DOHH2 (cell line): ENCODE measurements around the gene PNPLA8.
"Not testable (repeated sequence)": the region's sequence is repeated elsewhere in the genome, so short reads cannot be mapped to it uniquely, and the experiment has no call there.

Experiments used
- H3F3A ChIP-seq: fragments of 200-600 bp; sonication (generic), shearing (Covaris generic); 2 replicates; pipeline ENCODE4 v1.6.0; 2016; ENCODE audit warnings: antibody characterized with exemption, mild to moderate bottlenecking; ENCODE audit not compliant: control insufficient read depth, insufficient read depth
- H3K27ac ChIP-seq: fragments of 200-600 bp; sonication (generic); 2 replicates; pipeline ENCODE4 v1.5.1; 2014; ENCODE audit warnings: low read depth, mild to moderate bottlenecking, low read length, moderate library complexity
- H3K27me3 ChIP-seq: fragments of 200-600 bp; sonication (generic); 2 replicates; pipeline ENCODE4 v1.6.1; 2014; ENCODE audit warnings: mild to moderate bottlenecking, low read length, mixed read lengths; ENCODE audit not compliant: control insufficient read depth
- H3K36me3 ChIP-seq: fragments of 200-600 bp; sonication (generic); 2 replicates; pipeline ENCODE4 v1.6.1; 2014; ENCODE audit warnings: mild to moderate bottlenecking, low read length, moderate library complexity, mixed read lengths; ENCODE audit not compliant: control insufficient read depth
- H3K4me1 ChIP-seq: fragments of 200-600 bp; sonication (generic); 2 replicates; pipeline ENCODE4 v1.6.1; 2014; ENCODE audit warnings: mild to moderate bottlenecking, low read length, mixed read lengths; ENCODE audit not compliant: control insufficient read depth
- H3K4me2 ChIP-seq: fragments of 200-600 bp; sonication (generic); 2 replicates; pipeline ENCODE4 v1.6.0; 2014; ENCODE audit warnings: mild to moderate bottlenecking, low read length, moderate library complexity
- H3K4me3 ChIP-seq: fragments of 200-600 bp; sonication (generic); 2 replicates; pipeline ENCODE4 v1.5.1; 2014; ENCODE audit warnings: mild to moderate bottlenecking, low read length, mixed read lengths
- H3K79me2 ChIP-seq: fragments of 200-600 bp; sonication (generic); 2 replicates; pipeline ENCODE4 v1.6.1; 2014; ENCODE audit warnings: mild to moderate bottlenecking, low read length, mixed read lengths; ENCODE audit not compliant: control insufficient read depth
- H3K9me2 ChIP-seq: fragments of 200-600 bp; sonication (generic); replicated peaks from 2 replicates; pipeline ENCODE4 v1.6.1; 2014; ENCODE audit warnings: mild to moderate bottlenecking, low read length, mixed read lengths; ENCODE audit not compliant: control insufficient read depth
- H3K9me3 ChIP-seq: fragments of 200-600 bp; sonication (generic); 2 replicates; pipeline ENCODE4 v1.6.1; 2014; ENCODE audit warnings: antibody characterized with exemption, low read length, mixed read lengths; ENCODE audit not compliant: control insufficient read depth, insufficient read depth
- H4K20me1 ChIP-seq: fragments of 200-600 bp; sonication (generic); 2 replicates; pipeline ENCODE4 v1.6.0; 2014; ENCODE audit warnings: low read depth, mild to moderate bottlenecking, antibody characterized with exemption, low read length, moderate library complexity; ENCODE audit not compliant: control insufficient read depth, insufficient read depth
- EZH2phosphoT487 ChIP-seq: fragments of 200-600 bp; sonication (generic); IDR thresholded peaks from 2 replicates; pipeline ENCODE4 v1.6.1; 2017; ENCODE audit warnings: borderline replicate concordance, mild to moderate bottlenecking, antibody characterized with exemption, low read length, moderate library complexity, mixed read lengths
- TF ChIP-seq, protein P1 (sequence below): fragments of 200-600 bp; sonication (generic); IDR thresholded peaks from one replicate; pipeline ENCODE4 v1.5.1; 2014; ENCODE audit warnings: antibody characterized with exemption, mild to moderate bottlenecking, low read depth, low read length; ENCODE audit not compliant: poor library complexity, severe bottlenecking

The PNPLA8 gene

GRCh38 chr7:108557191-108557590, 31.3 kb upstream of the PNPLA8 start:
- Histone ChIP-seq H3F3A (no peaks in the 10 kb centered on the region), H3K27ac (no peak overlapping the region), H3K27me3 (no peaks in the 10 kb centered on the region)

GRCh38 chr7:108556665-108557064, 30.7 kb upstream of the PNPLA8 start:
- not testable (repeated sequence) for H3K27me3 ChIP-seq, H3K4me2 ChIP-seq, H3F3A ChIP-seq, H3K79me2 ChIP-seq, H3K4me1 ChIP-seq, H3K36me3 ChIP-seq, H3K27ac ChIP-seq, H4K20me1 ChIP-seq, H3K4me3 ChIP-seq, H3K9me2 ChIP-seq
- H3K9me3 ChIP-seq: peaks cover 22% of the 10 kb centered on the region

More at GRCh38 chr7:108557191-108557590, 31.3 kb upstream of the PNPLA8 start:
- Histone ChIP-seq H4K20me1 (no peaks in the 10 kb centered on the region), H3K36me3 (peaks cover 7% of the 10 kb centered on the region), H3K79me2 (no peaks in the 10 kb centered on the region), H3K4me2 (no peak overlapping the region), H3K9me3 (peaks cover 22% of the 10 kb centered on the region), H3K9me2 (no peaks in the 10 kb centered on the region), H3K4me1 (peaks cover 3% of the 10 kb centered on the region), H3K4me3 (no peak overlapping the region)
- TF ChIP-seq, protein P1, sequence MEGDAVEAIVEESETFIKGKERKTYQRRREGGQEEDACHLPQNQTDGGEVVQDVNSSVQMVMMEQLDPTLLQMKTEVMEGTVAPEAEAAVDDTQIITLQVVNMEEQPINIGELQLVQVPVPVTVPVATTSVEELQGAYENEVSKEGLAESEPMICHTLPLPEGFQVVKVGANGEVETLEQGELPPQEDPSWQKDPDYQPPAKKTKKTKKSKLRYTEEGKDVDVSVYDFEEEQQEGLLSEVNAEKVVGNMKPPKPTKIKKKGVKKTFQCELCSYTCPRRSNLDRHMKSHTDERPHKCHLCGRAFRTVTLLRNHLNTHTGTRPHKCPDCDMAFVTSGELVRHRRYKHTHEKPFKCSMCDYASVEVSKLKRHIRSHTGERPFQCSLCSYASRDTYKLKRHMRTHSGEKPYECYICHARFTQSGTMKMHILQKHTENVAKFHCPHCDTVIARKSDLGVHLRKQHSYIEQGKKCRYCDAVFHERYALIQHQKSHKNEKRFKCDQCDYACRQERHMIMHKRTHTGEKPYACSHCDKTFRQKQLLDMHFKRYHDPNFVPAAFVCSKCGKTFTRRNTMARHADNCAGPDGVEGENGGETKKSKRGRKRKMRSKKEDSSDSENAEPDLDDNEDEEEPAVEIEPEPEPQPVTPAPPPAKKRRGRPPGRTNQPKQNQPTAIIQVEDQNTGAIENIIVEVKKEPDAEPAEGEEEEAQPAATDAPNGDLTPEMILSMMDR: no peak
- TF ChIP-seq EZH2phosphoT487: no peak

GRCh38 chr7:108548141-108548896, 22.4 kb upstream of the PNPLA8 start:
- H3K27me3 ChIP-seq, H3F3A ChIP-seq, H3K4me2 ChIP-seq, H3K9me2 ChIP-seq, H3K9me3 ChIP-seq, H3K79me2 ChIP-seq, H3K27ac ChIP-seq, H3K4me3 ChIP-seq, H3K36me3 ChIP-seq, H4K20me1 ChIP-seq, H3K4me1 ChIP-seq: not testable (repeated sequence)

GRCh38 chr7:108541478-108541877, 15.5 kb upstream of the PNPLA8 start:
- H4K20me1 ChIP-seq: no peaks in the 10 kb centered on the region
- H3F3A ChIP-seq: no peaks in the 10 kb centered on the region
- no peaks in the 10 kb centered on the region for H3K4me1 ChIP-seq
- no peaks in the 10 kb centered on the region for H3K27me3 ChIP-seq
- H3K27ac ChIP-seq: no peak overlapping the region
- no peaks in the 10 kb centered on the region for H3K9me3 ChIP-seq
- TF ChIP-seq, protein P1: no peak
- no peak for TF ChIP-seq EZH2phosphoT487
- H3K36me3 ChIP-seq: no peaks in the 10 kb centered on the region
- H3K9me2 ChIP-seq: no peaks in the 10 kb centered on the region
- no peaks in the 10 kb centered on the region for H3K79me2 ChIP-seq
- no peak overlapping the region for H3K4me2 ChIP-seq
- no peak overlapping the region for H3K4me3 ChIP-seq

DNA sequence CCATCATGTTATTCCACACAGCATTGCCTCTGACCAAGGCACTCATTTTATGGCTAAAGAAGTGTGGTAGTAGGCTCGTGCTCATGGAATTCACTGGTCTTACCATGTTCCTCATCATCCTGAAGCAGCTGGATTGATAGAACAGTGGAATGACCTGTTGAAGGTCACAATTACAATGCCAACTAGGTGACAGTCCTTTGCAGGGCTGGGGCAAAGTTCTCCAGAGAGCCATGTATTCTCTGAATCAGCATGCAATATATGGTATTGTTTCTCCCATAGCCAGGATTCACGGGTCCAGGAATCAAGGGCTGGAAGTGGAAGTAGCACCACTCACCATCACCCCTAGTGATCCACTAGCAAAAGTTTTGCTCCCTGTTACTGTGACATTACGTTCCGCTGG, 12.8 kb upstream of the PNPLA8 start:
- not testable (repeated sequence) for H3F3A ChIP-seq, H3K27ac ChIP-seq, H3K27me3 ChIP-seq, H3K4me3 ChIP-seq, H3K9me2 ChIP-seq, H3K79me2 ChIP-seq, H4K20me1 ChIP-seq, H3K36me3 ChIP-seq, H3K9me3 ChIP-seq, H3K4me2 ChIP-seq, H3K4me1 ChIP-seq

DNA sequence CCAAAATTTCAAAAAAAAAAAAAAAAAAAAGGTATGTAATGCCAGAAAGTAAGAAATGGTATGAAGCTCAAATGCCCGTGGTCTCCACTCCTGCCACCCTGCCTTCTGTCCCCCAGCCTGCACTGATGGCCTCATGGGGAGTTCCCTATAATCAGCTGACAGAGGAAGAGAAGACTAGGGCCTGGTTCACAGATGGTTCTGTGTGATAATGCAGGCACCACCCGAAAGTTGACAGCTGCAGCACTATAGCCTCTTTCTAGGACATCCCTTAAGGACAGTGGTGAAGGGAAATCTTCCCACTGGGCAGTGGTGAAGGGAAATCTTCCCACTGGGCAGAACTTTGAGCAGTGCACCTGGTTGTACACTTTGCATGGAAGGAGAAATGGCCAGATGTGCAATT, 12.3 kb upstream of the PNPLA8 start:
- not testable (repeated sequence) for H3K4me3 ChIP-seq, H3F3A ChIP-seq, H3K27ac ChIP-seq, H4K20me1 ChIP-seq, H3K36me3 ChIP-seq, H3K27me3 ChIP-seq, H3K79me2 ChIP-seq, H3K4me2 ChIP-seq, H3K9me3 ChIP-seq, H3K4me1 ChIP-seq, H3K9me2 ChIP-seq
